Right lobe of liver (tissue), 6 donors: ENCODE measurements around the gene TFG. TPM values are rescaled to one million over a fixed set of nuclear protein-coding genes. Genes with fewer than 3 reads are reported as not detected.

Experiments
- ATAC-seq, 4 donors: fragments of 200-7000 bp; cut with Tn5 transposase; one replicate each; pipeline ENCODE4 v1.9.1; 2020; ENCODE audit warnings: mild to moderate bottlenecking in 4 of 4, moderate library complexity in 4 of 4
- DNase-seq, 3 donors: peaks; one replicate each; pipeline ENCODE4 v3.0.0-alpha.2; 2020
- H3K27ac ChIP-seq, 3 donors: fragments of 200-600 bp; one replicate each; pipeline ENCODE4 v1.8.0; 2022
- H3K27me3 ChIP-seq, 2 donors: fragments of 200-600 bp; one replicate each; pipeline ENCODE4 v1.8.0; 2022
- H3K36me3 ChIP-seq, 4 donors: fragments of 200-600 bp; sonication (generic) in 1 of 4; one replicate each; pipeline versions ENCODE4 v1.5.1 to v1.8.0; 2017 to 2022; ENCODE audit warnings: control low read depth in 1 of 4
- H3K4me1 ChIP-seq, 4 donors: fragments of 200-600 bp; sonication (generic) in 1 of 4; one replicate each; pipeline versions ENCODE4 v1.5.1 to v1.8.0; 2017 to 2022; ENCODE audit warnings: control low read depth in 1 of 4
- H3K4me3 ChIP-seq, 3 donors: fragments of 200-600 bp; one replicate each; pipeline ENCODE4 v1.8.0; 2022
- H3K9me3 ChIP-seq, 4 donors: fragments of 200-600 bp; sonication (generic) in 1 of 4; one replicate each; pipeline versions ENCODE4 v1.5.1 to v1.8.0; 2017 to 2022; ENCODE audit warnings: control low read depth in 1 of 4
- POLR2A ChIP-seq: fragments of 450-650 bp; IDR thresholded peaks from one replicate; pipeline ENCODE4 v1.6.1; 2017; ENCODE audit warnings: antibody characterized with exemption, mild to moderate bottlenecking
- WGBS: methylation state at CpG from one replicate; pipeline ENCODE4 v1.1.6; 2018; ENCODE audit warnings: low coverage, low lambda C conversion rate; ENCODE audit not compliant: insufficient coverage; ENCODE audit errors: missing lambda C conversion rate; 5-methylcytosine and 5-hydroxymethylcytosine counted together
- intact Hi-C, 2 donors: fragments of 100-400 bp; cut with DNase I; formaldehyde crosslinking; loops; one replicate each; pipeline versions ENCODE4 v1.11.2 to v1.14.1; 2022
- total RNA-seq, 6 experiments: library from RNA; depleted of rRNA in 2 of 6; stranded (reverse); fragments of >200 nt in 2 of 6; fragmentation: NEBNext Ultra II Directional in 3 of 6; extraction: Animal tissue kit (Norgen Biotek cat#: 25700) in 3 of 6; gene quantifications; one replicate each; pipeline versions ENCODE4 v1.1.0 to v1.2.4, GENCODE V29; 2016 to 2023
- TF ChIP-seq, protein P1 (sequence below), 4 donors: fragments of 200-600 bp in 3 of 4; fragments of 450-650 bp in 1 of 4; IDR thresholded peaks; one replicate each; pipeline versions ENCODE4 v1.5.1 to v1.8.0; 2016 to 2022; ENCODE audit warnings: antibody characterized with exemption in 4 of 4, mild to moderate bottlenecking in 2 of 4
- donor health status: DM: no; HTN: yes; CAD: no.
- donor health status: DM: no; HTN: no; CAD: no.
- donor health status: DM: no; HTN: no; CAD: no.
- donor health status: DM: no; HTN: yes; CAD: no.
- donor health status: DM: no; HTN: yes; CAD: no.

TFG gene
- total RNA-seq, 6 experiments from 2014 or later, result 54.7 to 91.6 (median 71.5) TPM

DNA sequence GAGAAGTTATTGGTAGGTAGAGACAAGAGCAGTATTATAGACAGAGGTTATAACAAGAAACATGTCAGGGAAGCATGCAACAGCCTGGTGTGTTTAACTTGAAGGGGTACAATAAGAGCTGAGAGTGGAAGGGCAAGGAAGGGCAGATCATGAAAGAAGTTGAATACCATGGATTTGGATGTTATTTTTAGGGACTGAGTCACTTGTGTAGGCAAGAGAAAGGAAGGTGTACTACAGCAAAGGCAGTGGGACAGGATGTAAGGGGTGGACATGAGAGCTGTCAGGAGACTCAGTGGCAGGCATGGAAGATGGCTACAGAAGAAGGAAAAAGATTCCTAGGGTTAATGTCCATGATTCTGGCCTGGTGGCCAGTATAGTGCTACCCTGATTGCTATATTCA, 66.4 kb downstream of the TFG start:
- no peak for ATAC-seq
- H3K4me3 ChIP-seq, result no peak overlapping the region
- TF ChIP-seq, protein P1, sequence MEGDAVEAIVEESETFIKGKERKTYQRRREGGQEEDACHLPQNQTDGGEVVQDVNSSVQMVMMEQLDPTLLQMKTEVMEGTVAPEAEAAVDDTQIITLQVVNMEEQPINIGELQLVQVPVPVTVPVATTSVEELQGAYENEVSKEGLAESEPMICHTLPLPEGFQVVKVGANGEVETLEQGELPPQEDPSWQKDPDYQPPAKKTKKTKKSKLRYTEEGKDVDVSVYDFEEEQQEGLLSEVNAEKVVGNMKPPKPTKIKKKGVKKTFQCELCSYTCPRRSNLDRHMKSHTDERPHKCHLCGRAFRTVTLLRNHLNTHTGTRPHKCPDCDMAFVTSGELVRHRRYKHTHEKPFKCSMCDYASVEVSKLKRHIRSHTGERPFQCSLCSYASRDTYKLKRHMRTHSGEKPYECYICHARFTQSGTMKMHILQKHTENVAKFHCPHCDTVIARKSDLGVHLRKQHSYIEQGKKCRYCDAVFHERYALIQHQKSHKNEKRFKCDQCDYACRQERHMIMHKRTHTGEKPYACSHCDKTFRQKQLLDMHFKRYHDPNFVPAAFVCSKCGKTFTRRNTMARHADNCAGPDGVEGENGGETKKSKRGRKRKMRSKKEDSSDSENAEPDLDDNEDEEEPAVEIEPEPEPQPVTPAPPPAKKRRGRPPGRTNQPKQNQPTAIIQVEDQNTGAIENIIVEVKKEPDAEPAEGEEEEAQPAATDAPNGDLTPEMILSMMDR (IDR thresholded peaks at IDR 0.05), result no peak
- no peak for TF ChIP-seq POLR2A
- H3K9me3 ChIP-seq, result no peaks in the 10 kb centered on the region
- no peaks in the 10 kb centered on the region for H3K36me3 ChIP-seq
- DNase-seq, result no peak
- no peaks in the 10 kb centered on the region for H3K27me3 ChIP-seq
- H3K4me1 ChIP-seq, result no peaks in the 10 kb centered on the region
- intact Hi-C loops, result no loop called here
- no peak overlapping the region for H3K27ac ChIP-seq

DNA sequence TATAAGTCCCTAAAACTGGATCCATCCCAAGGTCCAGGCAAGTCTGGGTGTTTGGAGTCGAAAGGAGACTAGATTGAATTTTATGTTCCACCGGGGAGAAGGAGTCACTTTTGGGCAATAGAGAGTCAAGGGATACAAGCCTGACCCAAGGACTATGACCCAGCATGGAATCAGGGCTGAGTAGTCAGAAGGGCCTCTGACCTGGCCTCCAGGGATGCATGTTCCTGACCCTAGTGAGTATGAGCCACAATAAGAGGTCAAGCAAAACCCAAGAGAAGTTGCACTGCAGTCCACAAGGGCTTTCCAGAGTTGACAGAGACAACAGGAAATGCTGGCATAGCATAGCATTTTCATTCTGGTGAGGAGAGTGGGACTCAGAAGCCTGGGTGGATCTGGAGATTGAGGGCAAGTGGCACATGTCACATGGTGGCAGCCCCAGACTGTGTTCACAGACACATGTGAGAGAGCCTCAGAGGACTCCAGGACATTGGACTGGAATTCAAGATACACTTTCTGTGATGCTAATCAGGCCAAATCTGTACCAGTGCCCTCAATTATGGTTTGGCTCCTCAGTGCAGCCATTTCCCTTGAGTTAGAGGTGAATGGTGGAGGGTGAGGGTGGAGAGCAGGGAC, 66.9 kb downstream of the TFG start:
- ATAC-seq (no peak), DNase-seq (no peak)
- WGBS, result no CpG with 5 or more reads among the region's 2 CpGs
- Histone ChIP-seq H3K9me3 (no peaks in the 10 kb centered on the region), H3K4me3 (no peak overlapping the region), H3K36me3 (no peaks in the 10 kb centered on the region), H3K4me1 (no peaks in the 10 kb centered on the region), H3K27ac (no peak overlapping the region), H3K27me3 (no peaks in the 10 kb centered on the region)
- intact Hi-C loops, result no loop called here
- TF ChIP-seq POLR2A, result no peak
- TF ChIP-seq, protein P1 (IDR thresholded peaks at IDR 0.05), result no peak

DNA sequence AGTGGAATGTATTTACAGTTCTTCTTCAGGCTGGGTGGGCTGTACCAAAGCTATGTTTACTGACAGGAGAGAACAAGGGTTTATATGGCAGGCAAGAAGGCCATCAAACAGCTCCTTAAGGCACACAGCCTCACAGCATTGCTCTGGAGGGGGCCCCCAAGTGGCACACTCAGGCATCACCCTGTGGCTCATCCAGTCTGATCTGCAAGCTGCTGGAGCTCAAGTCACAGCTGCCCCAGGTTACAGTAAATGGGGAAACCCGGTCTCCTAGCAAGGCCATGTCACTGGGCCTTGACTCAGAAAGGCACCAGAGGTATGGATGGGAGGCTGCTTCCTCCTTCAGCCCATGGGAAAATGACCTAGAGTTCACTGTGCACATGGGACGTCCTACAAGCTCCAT, 67.5 kb downstream of the TFG start:
- Histone ChIP-seq H3K4me1 (no peaks in the 10 kb centered on the region), H3K36me3 (no peaks in the 10 kb centered on the region), H3K27ac (no peak overlapping the region), H3K9me3 (no peaks in the 10 kb centered on the region), H3K4me3 (no peak overlapping the region), H3K27me3 (no peaks in the 10 kb centered on the region)
- DNase-seq, result no peak
- 60% methylated on average over 1 of the region's 2 CpGs for WGBS
- TF ChIP-seq, protein P1 (IDR thresholded peaks at IDR 0.05), result no peak
- no peak for TF ChIP-seq POLR2A
- intact Hi-C loops, result no loop called here
- no peak for ATAC-seq

DNA sequence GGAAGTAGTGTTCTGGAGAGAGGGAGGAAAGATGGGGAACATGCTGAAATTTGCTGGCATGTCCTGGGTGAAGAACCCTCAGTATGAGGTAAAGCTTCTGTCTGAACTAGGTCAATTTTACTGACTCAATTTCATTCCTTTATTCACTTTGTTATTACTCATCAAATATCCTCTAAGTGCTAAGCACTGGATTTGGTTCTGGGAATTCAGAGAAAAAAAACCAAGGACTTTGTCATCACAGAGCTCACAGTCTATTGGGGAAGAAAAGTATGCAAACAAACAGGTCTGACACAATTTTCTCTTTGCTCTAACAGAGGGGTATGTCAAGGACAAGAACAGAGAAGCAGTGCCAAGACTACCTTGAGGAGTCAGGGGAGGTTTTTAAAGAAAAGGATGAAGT, 68.0 kb downstream of the TFG start:
- ATAC-seq (no peak), DNase-seq (no peak)
- Histone ChIP-seq H3K36me3 (no peaks in the 10 kb centered on the region), H3K27me3 (no peaks in the 10 kb centered on the region), H3K4me3 (no peak overlapping the region), H3K27ac (no peak overlapping the region), H3K4me1 (no peaks in the 10 kb centered on the region), H3K9me3 (no peaks in the 10 kb centered on the region)
- no peak for TF ChIP-seq POLR2A
- TF ChIP-seq, protein P1 (IDR thresholded peaks at IDR 0.05), result no peak
- intact Hi-C loops, result no loop called here

DNA sequence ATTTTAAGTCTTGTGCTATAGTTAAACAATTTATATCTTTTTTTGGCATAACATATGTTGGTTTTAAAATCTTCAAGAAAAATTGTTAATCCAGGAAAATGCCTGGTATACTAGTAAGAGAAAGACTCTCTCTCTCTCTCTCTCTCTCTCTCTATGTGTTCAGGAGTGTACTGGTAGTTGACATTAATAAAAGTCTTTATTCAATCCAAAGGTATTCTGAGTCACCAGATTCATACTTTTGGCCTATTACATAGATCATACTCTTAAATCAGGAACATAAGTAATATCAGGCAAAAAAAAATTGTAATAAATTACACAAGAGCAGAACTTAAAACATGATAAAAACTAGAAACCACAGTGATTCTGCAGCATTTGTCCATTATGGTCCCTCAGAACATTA, 70.2 kb downstream of the TFG start:
- DNase-seq, result no peak
- no peak for ATAC-seq
- Histone ChIP-seq H3K27me3 (no peaks in the 10 kb centered on the region), H3K27ac (no peak overlapping the region), H3K4me1 (no peaks in the 10 kb centered on the region), H3K9me3 (no peaks in the 10 kb centered on the region), H3K4me3 (no peak overlapping the region), H3K36me3 (no peaks in the 10 kb centered on the region)
- no peak for TF ChIP-seq POLR2A
- TF ChIP-seq, protein P1 (IDR thresholded peaks at IDR 0.05), result no peak
- intact Hi-C loops, result no loop called here
